ENCODE measurements around the gene NPTX2. TPM values are rescaled to one million over a fixed set of nuclear protein-coding genes. Genes with fewer than 3 reads are reported as not detected.
"Not testable (repeated sequence)": the region's sequence is repeated elsewhere in the genome, so short reads cannot be mapped to it uniquely, and the experiment has no call there.

Gene NPTX2
- total RNA-seq, 1 experiment from 2014 or later, result 10.9 TPM

GRCh38 chr7:98571006-98571405, 46.1 kb upstream of the NPTX2 start (continued):
- no peak for TF ChIP-seq AR (CRISPR knock-in tag; IDR thresholded peaks at IDR 0.05)
- no peak for TF ChIP-seq RELA (CRISPR knock-in tag; IDR thresholded peaks at IDR 0.05; ENCODE audit: borderline replicate concordance)
- TF ChIP-seq MAX (CRISPR knock-in tag; IDR thresholded peaks at IDR 0.05), result no peak
- TF ChIP-seq ZNF512 (CRISPR knock-in tag; IDR thresholded peaks at IDR 0.05; ENCODE audit: borderline replicate concordance), result no peak
- no peak for TF ChIP-seq CREB1 (CRISPR knock-in tag; IDR thresholded peaks at IDR 0.05)

- no peak overlapping the region for H3K27ac Mint-ChIP-seq
- DNase-seq (ENCODE audit: low spot score), result no peak
- peaks cover 35% of the 10 kb centered on the region for H3K9me3 Mint-ChIP-seq
- H3K36me3 Mint-ChIP-seq, result peaks cover 23% of the 10 kb centered on the region
- ChIA-PET POLR2A (no interaction called here), CTCF (no interaction called here)
- TF ChIP-seq ATF6 (CRISPR knock-in tag; IDR thresholded peaks at IDR 0.05), result no peak
- no peak overlapping the region for H3K4me3 Mint-ChIP-seq
- peaks cover 5% of the 10 kb centered on the region; the same call in 1 of the 2 replicates for H3K4me1 Mint-ChIP-seq
- ATAC-seq, result no peak
- H3K27me3 Mint-ChIP-seq (ENCODE audit: low read depth), result peaks cover 18% of the 10 kb centered on the region
Measured at GRCh38 chr7:98571986-98572385, 45.1 kb upstream of the NPTX2 start.

- DNase-seq (ENCODE audit: low spot score); CTCF ChIA-PET; H3K4me3 Mint-ChIP-seq; H3K4me1 Mint-ChIP-seq; H3K27ac Mint-ChIP-seq; POLR2A ChIA-PET; ATAC-seq: not testable (repeated sequence)
- peaks cover 24% of the 10 kb centered on the region for H3K36me3 Mint-ChIP-seq
- H3K27me3 Mint-ChIP-seq (ENCODE audit: low read depth), result peaks cover 18% of the 10 kb centered on the region
- H3K9me3 Mint-ChIP-seq, result peaks cover 42% of the 10 kb centered on the region
Measured at GRCh38 chr7:98572716-98573115, 44.4 kb upstream of the NPTX2 start.

GRCh38 chr7:98573816-98574215, 43.3 kb upstream of the NPTX2 start:
- Mint-ChIP-seq H3K27me3 (ENCODE audit: low read depth) (peaks cover 18% of the 10 kb centered on the region), H3K27ac (no peak overlapping the region), H3K4me1 (peaks cover 5% of the 10 kb centered on the region; the same call in 1 of the 2 replicates), H3K4me3 (no peak overlapping the region), H3K9me3 (peaks cover 42% of the 10 kb centered on the region), H3K36me3 (peaks cover 24% of the 10 kb centered on the region)
- POLR2A ChIA-PET, result no interaction called here
- CTCF ChIA-PET, result no interaction called here
- ATAC-seq, result no peak
- no peak for TF ChIP-seq USF2 (CRISPR knock-in tag; IDR thresholded peaks at IDR 0.05)
- TF ChIP-seq NFE2L1 (CRISPR knock-in tag; IDR thresholded peaks at IDR 0.05), result no peak
- no peak for TF ChIP-seq GTF2I (CRISPR knock-in tag; conservative IDR thresholded peaks at IDR 0.05)
- no peak for TF ChIP-seq TP53 (CRISPR knock-in tag; IDR thresholded peaks at IDR 0.05)
- TF ChIP-seq GRHL2 (CRISPR knock-in tag; IDR thresholded peaks at IDR 0.05; ENCODE audit: insufficient replicate concordance, severe bottlenecking), result no peak
- TF ChIP-seq NR1H2 (CRISPR knock-in tag; IDR thresholded peaks at IDR 0.05), result no peak
- no peak for DNase-seq (ENCODE audit: low spot score)

All from WTC11 (cell line).